ENCODE measurements around the gene TOP1. TPM values are rescaled to one million over a fixed set of nuclear protein-coding genes. Genes with fewer than 3 reads are reported as not detected.

Gene TOP1
- total RNA-seq: 10 to 100 TPM; 21.2 to 58.8 (median 29.7) TPM
- polyA plus RNA-seq: 10 to 100 TPM; 19.6 to 96.6 (median 21.2) TPM
- long read RNA-seq, donor 1, transcript TOP1-201 (21 exons, 3,738 nt): major isoform, 5 of 130 reads
- long read RNA-seq, donor 1, partial matches to known transcripts: 125 of 130 reads
- long read RNA-seq, donor 1, other reads (novel, unspliced or antisense): 0 of 130 reads
- long read RNA-seq, donor 2, partial matches to known transcripts: 91 of 93 reads
- long read RNA-seq, donor 2, other reads (novel, unspliced or antisense): 0 of 93 reads
- long read RNA-seq, donor 3, partial matches to known transcripts: 14 of 16 reads
- long read RNA-seq, donor 3, other reads (novel, unspliced or antisense): 0 of 16 reads
- long read RNA-seq, donor 4, partial matches to known transcripts: 31 of 32 reads
- long read RNA-seq, donor 4, other reads (novel, unspliced or antisense): 1 of 32 reads
- long read RNA-seq, donor 5, transcript TOP1-201 (21 exons, 3,738 nt): major isoform, 36 of 46 reads
- long read RNA-seq, donor 5, partial matches to known transcripts: 7 of 46 reads
- long read RNA-seq, donor 5, other reads (novel, unspliced or antisense): 3 of 46 reads
- long read RNA-seq, donor 6, partial matches to known transcripts: 22 of 23 reads
- long read RNA-seq, donor 6, other reads (novel, unspliced or antisense): 1 of 23 reads
- long read RNA-seq, donor 7, partial matches to known transcripts: 27 of 30 reads
- long read RNA-seq, donor 7, other reads (novel, unspliced or antisense): 0 of 30 reads
- long read RNA-seq, donor 8, transcript TOP1-201 (21 exons, 3,738 nt): major isoform, 8 of 101 reads
- long read RNA-seq, donor 8, partial matches to known transcripts: 93 of 101 reads
- long read RNA-seq, donor 8, other reads (novel, unspliced or antisense): 0 of 101 reads
- long read RNA-seq, donor 9, partial matches to known transcripts: 72 of 75 reads
- long read RNA-seq, donor 9, other reads (novel, unspliced or antisense): 0 of 75 reads
- long read RNA-seq, donor 10, partial matches to known transcripts: 40 of 41 reads
- long read RNA-seq, donor 10, other reads (novel, unspliced or antisense): 0 of 41 reads

DNA sequence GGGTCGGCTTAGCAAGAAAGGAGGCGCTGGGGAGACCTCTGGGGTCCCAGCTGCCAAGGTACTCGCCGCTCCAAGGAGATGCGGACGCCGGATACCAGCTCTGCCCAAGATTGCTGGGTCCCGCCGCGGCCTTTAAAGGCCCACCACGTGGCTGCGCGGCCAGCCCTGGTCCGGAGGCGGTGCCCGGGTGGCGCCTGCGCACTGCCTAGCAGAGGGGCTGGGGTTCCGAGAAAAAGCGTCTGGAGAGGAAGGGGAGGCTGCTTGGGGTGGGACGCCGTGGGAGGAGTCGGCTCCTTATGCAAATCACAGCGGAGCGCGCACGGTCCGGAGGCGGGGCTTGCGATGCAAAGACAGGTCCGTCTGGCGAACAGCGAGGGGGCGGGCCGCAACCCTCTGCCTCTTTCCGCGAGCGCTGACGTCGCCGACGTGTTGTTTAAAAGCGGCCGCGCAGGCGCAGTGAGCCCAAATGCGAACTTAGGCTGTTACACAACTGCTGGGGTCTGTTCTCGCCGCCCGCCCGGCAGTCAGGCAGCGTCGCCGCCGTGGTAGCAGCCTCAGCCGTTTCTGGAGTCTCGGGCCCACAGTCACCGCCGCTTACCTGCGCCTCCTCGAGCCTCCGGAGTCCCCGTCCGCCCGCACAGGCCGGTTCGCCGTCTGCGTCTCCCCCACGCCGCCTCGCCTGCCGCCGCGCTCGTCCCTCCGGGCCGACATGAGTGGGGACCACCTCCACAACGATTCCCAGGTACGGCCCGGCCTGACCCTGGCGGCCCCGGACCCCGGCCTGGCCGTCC lies at the start of gene TOP1:
Gene TOP1 (plus strand): TSS at position 464 of the 791 bp plus-strand sequence. CDS start 246 bp downstream, at position 710.
- H3K27me3 ChIP-seq: no peaks in the 10 kb centered on the region
- intact Hi-C loops (cut with DNase I): no loop called here
- H3K27ac ChIP-seq: peak within 1 kb of the TSS; percentile 37 to 99 (median 98)
- TF ChIP-seq POLR2A (IDR thresholded peaks at IDR 0.05): peak; percentile 98 to 99
- TF ChIP-seq, protein P1, sequence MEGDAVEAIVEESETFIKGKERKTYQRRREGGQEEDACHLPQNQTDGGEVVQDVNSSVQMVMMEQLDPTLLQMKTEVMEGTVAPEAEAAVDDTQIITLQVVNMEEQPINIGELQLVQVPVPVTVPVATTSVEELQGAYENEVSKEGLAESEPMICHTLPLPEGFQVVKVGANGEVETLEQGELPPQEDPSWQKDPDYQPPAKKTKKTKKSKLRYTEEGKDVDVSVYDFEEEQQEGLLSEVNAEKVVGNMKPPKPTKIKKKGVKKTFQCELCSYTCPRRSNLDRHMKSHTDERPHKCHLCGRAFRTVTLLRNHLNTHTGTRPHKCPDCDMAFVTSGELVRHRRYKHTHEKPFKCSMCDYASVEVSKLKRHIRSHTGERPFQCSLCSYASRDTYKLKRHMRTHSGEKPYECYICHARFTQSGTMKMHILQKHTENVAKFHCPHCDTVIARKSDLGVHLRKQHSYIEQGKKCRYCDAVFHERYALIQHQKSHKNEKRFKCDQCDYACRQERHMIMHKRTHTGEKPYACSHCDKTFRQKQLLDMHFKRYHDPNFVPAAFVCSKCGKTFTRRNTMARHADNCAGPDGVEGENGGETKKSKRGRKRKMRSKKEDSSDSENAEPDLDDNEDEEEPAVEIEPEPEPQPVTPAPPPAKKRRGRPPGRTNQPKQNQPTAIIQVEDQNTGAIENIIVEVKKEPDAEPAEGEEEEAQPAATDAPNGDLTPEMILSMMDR (IDR thresholded peaks at IDR 0.05): no peak
- no peaks in the 10 kb centered on the region for H3K36me3 ChIP-seq (replicated peaks in 1 of 2)
- WGBS, 4 donors: 0 to 1% (median 0%) methylated on average over 16 to 85 of the region's 85 CpGs
- no peaks in the 10 kb centered on the region for H3K9me3 ChIP-seq (replicated peaks in 1 of 3)
- H3K4me3 ChIP-seq: peak within 1 kb of the TSS; percentile 48 to 99 (median 76)
- peaks cover 15 to 43% of the 10 kb centered on the region in 2 donors for H3K4me1 ChIP-seq (replicated peaks in 1 of 2)
- peak; percentile 100 for DNase-seq

DNA sequence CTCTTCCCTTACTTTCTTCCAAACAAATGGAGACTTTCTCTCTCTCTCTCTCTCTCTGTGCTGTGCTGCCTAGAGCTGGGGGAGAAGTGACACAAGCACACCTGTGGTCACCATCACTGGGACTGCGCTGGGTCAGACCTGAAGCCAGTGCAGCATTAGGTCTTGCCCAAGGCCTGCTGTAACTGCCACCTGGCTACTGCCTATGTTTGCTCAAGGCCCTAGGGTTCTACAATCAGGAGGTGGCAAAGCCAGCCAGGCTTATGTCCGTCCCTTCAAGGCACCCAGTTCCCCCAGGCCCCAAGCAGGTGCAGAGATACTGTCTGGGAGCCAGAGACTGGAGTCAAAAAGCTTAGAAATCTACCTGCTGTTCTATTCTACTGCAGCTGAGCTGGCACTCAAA lies 49.4 kb upstream of the TOP1 start:
- peak in 1 of 7 donors; percentile 31 for DNase-seq
- Histone ChIP-seq H3K4me3 (no peak overlapping the region), H3K4me1 (replicated peaks in 1 of 2) (no peaks in the 10 kb centered on the region), H3K9me3 (replicated peaks in 1 of 3) (peaks cover 0 to 7% (median 6%) of the 10 kb centered on the region in 3 donors), H3K36me3 (replicated peaks in 1 of 2) (no peaks in the 10 kb centered on the region), H3K27ac (no peak overlapping the region), H3K27me3 (no peaks in the 10 kb centered on the region)
- TF ChIP-seq POLR2A (IDR thresholded peaks at IDR 0.05): no peak
- TF ChIP-seq, protein P1 (IDR thresholded peaks at IDR 0.05): no peak
- 89 to 95% (median 91%) methylated on average over 2 of the region's 2 CpGs for WGBS, 4 donors
- intact Hi-C loops (cut with DNase I): no loop called here

DNA sequence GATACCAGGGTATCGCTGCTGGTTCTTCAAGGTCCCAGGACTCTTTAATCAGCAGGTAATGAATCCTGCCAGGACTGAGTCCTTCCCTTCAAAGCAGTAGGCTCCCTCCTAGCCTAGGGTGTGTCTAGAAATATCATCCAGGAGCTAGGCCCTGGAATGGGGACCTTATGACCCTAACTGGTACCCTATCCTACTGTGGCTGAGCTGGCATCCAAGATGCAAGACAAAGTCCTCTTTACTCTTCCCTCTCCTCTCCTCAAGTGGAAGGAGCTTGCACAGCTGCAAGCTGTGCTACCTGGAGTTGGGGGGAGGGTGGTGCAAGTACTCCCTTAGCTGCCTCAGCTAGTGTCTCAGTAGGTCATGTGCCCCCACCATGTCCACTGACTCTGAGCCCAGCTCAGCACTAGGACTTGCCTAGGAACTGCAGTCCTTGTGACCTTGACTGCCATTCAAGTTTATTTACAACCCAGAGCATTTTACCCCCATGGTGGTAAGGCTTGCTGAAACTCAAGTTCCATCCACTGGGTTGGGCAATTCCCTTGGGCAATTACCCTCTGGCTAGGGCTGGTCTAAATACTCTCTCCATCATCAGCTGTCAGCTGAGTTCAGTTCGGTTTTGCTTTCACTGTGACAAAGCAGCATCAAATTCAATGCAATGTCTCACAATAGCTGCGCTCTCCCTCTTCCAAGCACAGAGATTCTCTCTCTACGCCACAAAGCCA lies 48.4 kb upstream of the TOP1 start:
- Histone ChIP-seq H3K36me3 (replicated peaks in 1 of 2) (no peaks in the 10 kb centered on the region), H3K4me3 (no peak overlapping the region), H3K27me3 (no peaks in the 10 kb centered on the region), H3K9me3 (replicated peaks in 1 of 3) (peaks cover 0 to 7% (median 6%) of the 10 kb centered on the region in 3 donors), H3K4me1 (replicated peaks in 1 of 2) (no peaks in the 10 kb centered on the region), H3K27ac (no peak overlapping the region)
- DNase-seq: peak in 1 of 7 donors; percentile 48
- TF ChIP-seq POLR2A (IDR thresholded peaks at IDR 0.05): no peak
- TF ChIP-seq, protein P1 (IDR thresholded peaks at IDR 0.05): no peak
- intact Hi-C loops (cut with DNase I): no loop called here
- 83 to 86% (median 85%) methylated on average over 4 of the region's 4 CpGs for WGBS, 4 donors
